ENCODE measurements around the gene PIK3AP1.

- TF ChIP-seq CTCF (IDR thresholded peaks at IDR 0.05), result no peak
- no peak for TF ChIP-seq POLR2A (IDR thresholded peaks at IDR 0.05)
Measured at GRCh38 chr10:96747734-96748550, 27.6 kb upstream of the PIK3AP1 start.
